Cardiac fibroblast (primary cell): Measurements from ENCODE around the gene PRKCA.

ENCODE experiments used
- DNase-seq, 2 donors: peaks; one replicate each; pipeline versions ENCODE4 v3.0.0 to v3.0.0-alpha.2; 2010; ENCODE audit warnings: low read depth in 2 of 2
- H3K4me3 ChIP-seq, 2 donors: replicated peaks in 1 of 2; 1 replicate in 1 of 2; 2 replicates in 1 of 2; pipeline ENCODE4 v1.5.1; 2011; ENCODE audit warnings: low read depth in 2 of 2, low read length in 2 of 2, mild to moderate bottlenecking in 2 of 2, moderate library complexity in 1 of 2
- TF ChIP-seq, protein P1 (sequence below): IDR thresholded peaks from one replicate; pipeline ENCODE4 v1.5.1; 2011; ENCODE audit warnings: low read depth, mild to moderate bottlenecking, low read length, inconsistent platforms

The PRKCA gene

DNA sequence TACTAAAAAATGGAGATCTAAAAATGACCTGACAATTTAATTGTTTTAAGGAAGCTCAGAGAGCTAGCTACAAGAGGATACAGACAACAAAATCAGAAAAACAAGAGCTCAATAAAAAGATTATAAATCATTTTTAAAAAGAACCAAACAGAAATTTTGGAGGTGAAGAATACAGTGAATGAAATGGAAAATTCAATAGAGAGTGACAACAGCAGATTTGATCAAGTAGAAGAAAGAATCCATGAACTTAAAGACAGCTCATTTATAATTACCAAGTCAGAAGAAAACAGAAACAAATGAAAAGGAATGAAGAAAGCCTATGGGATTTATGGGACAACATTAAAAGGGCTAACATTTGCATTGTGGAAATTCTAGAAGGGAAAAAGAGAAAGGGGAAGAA is 395.9 kb downstream of the PRKCA start:
- H3K4me3 ChIP-seq: no peak overlapping the region
- no peak for DNase-seq
- TF ChIP-seq, protein P1, sequence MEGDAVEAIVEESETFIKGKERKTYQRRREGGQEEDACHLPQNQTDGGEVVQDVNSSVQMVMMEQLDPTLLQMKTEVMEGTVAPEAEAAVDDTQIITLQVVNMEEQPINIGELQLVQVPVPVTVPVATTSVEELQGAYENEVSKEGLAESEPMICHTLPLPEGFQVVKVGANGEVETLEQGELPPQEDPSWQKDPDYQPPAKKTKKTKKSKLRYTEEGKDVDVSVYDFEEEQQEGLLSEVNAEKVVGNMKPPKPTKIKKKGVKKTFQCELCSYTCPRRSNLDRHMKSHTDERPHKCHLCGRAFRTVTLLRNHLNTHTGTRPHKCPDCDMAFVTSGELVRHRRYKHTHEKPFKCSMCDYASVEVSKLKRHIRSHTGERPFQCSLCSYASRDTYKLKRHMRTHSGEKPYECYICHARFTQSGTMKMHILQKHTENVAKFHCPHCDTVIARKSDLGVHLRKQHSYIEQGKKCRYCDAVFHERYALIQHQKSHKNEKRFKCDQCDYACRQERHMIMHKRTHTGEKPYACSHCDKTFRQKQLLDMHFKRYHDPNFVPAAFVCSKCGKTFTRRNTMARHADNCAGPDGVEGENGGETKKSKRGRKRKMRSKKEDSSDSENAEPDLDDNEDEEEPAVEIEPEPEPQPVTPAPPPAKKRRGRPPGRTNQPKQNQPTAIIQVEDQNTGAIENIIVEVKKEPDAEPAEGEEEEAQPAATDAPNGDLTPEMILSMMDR: no peak

DNA sequence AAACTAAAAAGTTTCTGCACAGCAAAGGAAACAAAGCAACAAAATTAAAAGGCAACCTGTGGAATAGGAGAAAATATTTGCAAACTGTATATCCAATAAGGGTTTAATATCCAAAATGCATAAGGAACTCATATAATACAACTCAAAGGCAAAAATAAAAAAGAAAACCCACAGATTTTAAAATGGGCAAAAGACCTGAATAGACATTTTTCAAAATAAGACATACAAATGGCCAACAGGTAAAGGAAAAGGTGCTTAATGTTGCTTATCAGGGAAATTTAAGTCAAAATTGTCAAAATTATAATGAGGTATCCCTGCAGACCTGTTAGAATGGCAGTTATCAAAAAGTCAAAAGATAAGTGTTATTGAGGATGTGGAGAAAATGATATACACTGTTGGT is 399.0 kb downstream of the PRKCA start:
- DNase-seq: no peak
- no peak overlapping the region for H3K4me3 ChIP-seq
- TF ChIP-seq, protein P1: no peak

DNA sequence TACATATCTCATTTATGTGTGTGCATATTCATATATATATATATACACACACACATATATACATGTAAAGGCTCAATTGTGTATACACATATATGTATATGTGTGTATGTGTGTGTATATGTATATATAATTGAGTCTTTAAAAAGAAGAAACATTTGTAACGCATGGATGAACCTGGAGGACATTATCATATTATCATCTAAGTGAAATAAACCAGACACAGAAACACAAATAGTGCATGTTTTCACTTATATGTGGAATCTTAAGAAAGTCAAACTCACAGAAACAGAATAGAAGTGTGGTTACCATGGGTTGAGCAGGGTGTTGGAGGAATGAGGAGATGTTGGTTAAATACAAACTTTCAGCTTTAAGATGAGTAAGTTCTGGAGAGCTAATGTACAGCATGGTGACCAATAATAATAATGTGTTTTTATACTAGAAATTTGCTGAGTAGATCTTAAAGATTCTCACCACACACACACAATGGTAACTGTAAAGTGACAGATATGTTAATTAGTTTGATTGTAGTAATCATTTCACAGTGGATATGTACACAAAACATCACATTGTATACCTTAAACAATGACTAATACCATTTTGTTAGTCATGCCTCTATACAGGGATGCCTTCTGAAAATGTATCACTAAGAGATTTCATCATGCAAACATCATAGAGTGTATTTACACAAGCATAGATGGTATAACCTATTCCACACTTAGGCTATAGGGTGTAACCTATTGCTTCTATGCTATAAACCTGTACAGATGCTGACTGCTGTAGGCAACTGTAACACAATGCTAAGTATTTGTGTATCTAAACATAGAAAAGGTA is 399.9 kb downstream of the PRKCA start:
- peak in 1 of 2 donors; percentile 50 for DNase-seq
- H3K4me3 ChIP-seq: no peak overlapping the region
- TF ChIP-seq, protein P1: no peak

DNA sequence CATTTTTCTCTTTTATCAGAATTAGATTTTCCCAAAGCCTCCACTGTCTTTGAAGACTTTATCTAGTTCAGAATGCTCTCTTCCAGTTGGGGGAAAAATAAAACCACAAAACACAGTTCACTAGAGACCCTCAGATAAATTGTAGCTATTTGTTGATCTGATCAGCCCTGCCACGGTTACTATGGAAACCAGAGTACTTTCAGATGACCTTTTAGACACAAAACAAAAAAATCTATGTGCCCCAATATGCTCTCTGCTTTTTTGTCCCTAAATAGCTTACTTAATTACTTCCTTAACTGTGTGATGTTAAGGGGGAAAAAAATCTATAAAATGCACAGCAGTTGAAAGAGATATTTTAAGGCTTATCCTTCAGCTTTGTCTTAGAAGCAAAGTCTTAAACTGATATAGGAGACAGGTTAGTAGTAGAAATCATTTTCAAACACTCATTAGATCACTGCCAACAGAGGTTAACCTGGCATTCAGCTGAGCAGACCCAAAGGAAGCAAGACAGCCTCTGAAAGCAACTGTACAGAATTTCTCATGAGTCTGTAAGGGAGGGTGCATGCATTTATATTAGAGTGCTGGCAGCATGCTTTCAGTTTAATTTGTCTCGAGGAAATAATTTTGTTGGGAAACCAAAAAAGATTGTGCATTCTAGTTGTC is 402.6 kb downstream of the PRKCA start:
- H3K4me3 ChIP-seq: no peak overlapping the region
- TF ChIP-seq, protein P1: no peak
- DNase-seq: no peak

DNA sequence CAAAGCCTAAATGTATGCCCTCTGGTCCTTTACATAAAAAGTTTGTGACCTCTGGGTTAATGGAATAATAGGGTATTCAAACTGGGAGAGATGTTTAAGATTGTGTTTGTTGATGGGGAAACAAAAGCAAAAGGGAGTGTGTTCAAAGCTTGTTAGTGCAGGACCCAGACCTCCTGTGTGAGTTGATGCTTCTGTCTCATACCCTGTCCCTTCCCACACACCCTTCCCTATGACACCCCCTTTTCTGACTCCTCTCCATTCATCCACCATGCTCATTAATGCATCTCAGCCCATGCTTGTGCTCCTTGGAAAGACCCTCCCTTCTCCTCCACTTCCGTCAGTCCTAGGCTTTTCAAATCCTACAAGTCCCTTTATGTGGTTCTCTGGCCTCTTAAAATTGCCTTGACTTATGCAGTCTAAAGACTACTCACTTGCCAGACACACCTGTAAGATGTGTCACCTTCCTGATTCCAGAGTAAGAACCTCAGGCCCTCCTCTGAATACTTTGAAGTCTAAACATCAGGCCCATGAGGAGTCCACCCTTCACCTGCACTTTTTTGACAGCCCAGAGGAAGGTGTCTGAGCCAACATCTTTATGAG is 404.5 kb downstream of the PRKCA start:
- H3K4me3 ChIP-seq: no peak overlapping the region
- DNase-seq: no peak
- TF ChIP-seq, protein P1: no peak

DNA sequence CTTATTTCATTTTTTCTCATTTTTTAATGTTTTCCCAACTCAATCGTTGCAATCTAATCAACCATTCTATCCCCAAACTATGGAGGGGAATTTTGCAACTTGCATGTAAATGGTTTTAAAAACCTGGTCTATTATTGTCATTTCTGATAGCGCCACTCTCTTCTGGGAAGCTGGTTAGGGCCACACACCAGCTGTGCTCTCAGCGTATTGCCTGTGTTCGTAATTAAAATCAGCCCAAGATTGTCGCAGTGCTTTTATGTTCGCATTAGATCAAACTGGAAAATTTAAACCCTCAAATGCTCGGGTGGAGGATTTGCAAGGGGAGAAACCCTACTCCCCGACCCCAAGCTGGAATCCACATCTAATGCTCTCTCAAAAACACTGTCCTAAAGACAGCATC is 409.0 kb downstream of the PRKCA start:
- no peak for DNase-seq
- TF ChIP-seq, protein P1: no peak
- no peak overlapping the region for H3K4me3 ChIP-seq
